MG63 (cell line): ENCODE results near the gene VEGFA. TPM values are rescaled to one million over a fixed set of nuclear protein-coding genes. Genes with fewer than 3 reads are reported as not detected.
A peak's percentile ranks its signal among the peaks of the same experiment; 100 is the strongest.

ENCODE experiments used
- DNase-seq: peaks from one replicate; pipeline ENCODE4 v3.0.0-alpha.2; 2020
- H3K27me3 ChIP-seq: fragments of 250-450 bp; sonication (Bioruptor Pico); 2 replicates; pipeline ENCODE4 v1.5.1; 2020; ENCODE audit warnings: mild to moderate bottlenecking, moderate library complexity
- H3K36me3 ChIP-seq: fragments of 250-450 bp; sonication (Bioruptor Pico); 2 replicates; pipeline ENCODE4 v1.5.1; 2020; ENCODE audit warnings: mild to moderate bottlenecking, moderate library complexity
- H3K4me3 ChIP-seq: fragments of 250-450 bp; sonication (Bioruptor Pico); 2 replicates; pipeline ENCODE4 v1.5.1; 2020; ENCODE audit warnings: mild to moderate bottlenecking, moderate library complexity
- H3K9me3 ChIP-seq: fragments of 250-450 bp; sonication (Bioruptor Pico); 2 replicates; pipeline ENCODE4 v1.5.1; 2020; ENCODE audit warnings: mild to moderate bottlenecking, moderate library complexity
- total RNA-seq: library from RNA; depleted of rRNA; stranded (reverse); fragments of >200 nt; shearing (Covaris generic); gene quantifications from 2 replicates; pipeline ENCODE4 v1.2.3, GENCODE V29; 2014; ENCODE audit warnings: low replicate concordance

VEGFA gene
- total RNA-seq, 1 experiment from 2014 or later: 57.6 TPM

GRCh38 chr6:43746071-43746470 lies 23.9 kb upstream of the VEGFA start:
- Histone ChIP-seq H3K36me3 (no peaks in the 10 kb centered on the region), H3K4me3 (no peak overlapping the region), H3K27me3 (no peaks in the 10 kb centered on the region), H3K9me3 (no peaks in the 10 kb centered on the region)
- DNase-seq: no peak

- Histone ChIP-seq H3K4me3 (no peak overlapping the region), H3K9me3 (no peaks in the 10 kb centered on the region), H3K27me3 (no peaks in the 10 kb centered on the region), H3K36me3 (no peaks in the 10 kb centered on the region)
- DNase-seq: no peak
Measured at GRCh38 chr6:43746613-43747102, 23.4 kb upstream of the VEGFA start.

- Histone ChIP-seq H3K4me3 (no peak overlapping the region), H3K9me3 (no peaks in the 10 kb centered on the region), H3K27me3 (no peaks in the 10 kb centered on the region), H3K36me3 (no peaks in the 10 kb centered on the region)
- DNase-seq: no peak
Measured at GRCh38 chr6:43747784-43748183, 22.2 kb upstream of the VEGFA start.

- DNase-seq: no peak
- no peak overlapping the region for H3K4me3 ChIP-seq
- no peaks in the 10 kb centered on the region for H3K36me3 ChIP-seq
- H3K27me3 ChIP-seq: no peaks in the 10 kb centered on the region
- H3K9me3 ChIP-seq: no peaks in the 10 kb centered on the region
Measured at GRCh38 chr6:43748765-43749164, 21.2 kb upstream of the VEGFA start.

- no peaks in the 10 kb centered on the region for H3K36me3 ChIP-seq
- H3K9me3 ChIP-seq: no peaks in the 10 kb centered on the region
- no peak for DNase-seq
Measured at GRCh38 chr6:43749461-43749860, 20.6 kb upstream of the VEGFA start.

GRCh38 chr6:43750622-43751021 lies 19.4 kb upstream of the VEGFA start:
- Histone ChIP-seq H3K9me3 (no peaks in the 10 kb centered on the region), H3K27me3 (no peaks in the 10 kb centered on the region), H3K36me3 (no peaks in the 10 kb centered on the region), H3K4me3 (no peak overlapping the region)
- DNase-seq: no peak

More at GRCh38 chr6:43749461-43749860, 20.6 kb upstream of the VEGFA start:
- Histone ChIP-seq H3K4me3 (no peak overlapping the region), H3K27me3 (no peaks in the 10 kb centered on the region)

- Histone ChIP-seq H3K27me3 (no peaks in the 10 kb centered on the region), H3K4me3 (no peak overlapping the region), H3K9me3 (no peaks in the 10 kb centered on the region), H3K36me3 (no peaks in the 10 kb centered on the region)
- no peak for DNase-seq
Measured at GRCh38 chr6:43753570-43754183, 16.3 kb upstream of the VEGFA start.

- H3K4me3 ChIP-seq: no peak overlapping the region
- no peaks in the 10 kb centered on the region for H3K36me3 ChIP-seq
- no peaks in the 10 kb centered on the region for H3K27me3 ChIP-seq
- H3K9me3 ChIP-seq: no peaks in the 10 kb centered on the region
- DNase-seq: no peak
Measured at GRCh38 chr6:43757966-43758616, 11.9 kb upstream of the VEGFA start.

- Histone ChIP-seq H3K36me3 (no peaks in the 10 kb centered on the region), H3K27me3 (no peaks in the 10 kb centered on the region), H3K9me3 (no peaks in the 10 kb centered on the region), H3K4me3 (no peak overlapping the region)
- DNase-seq: no peak
Measured at GRCh38 chr6:43758617-43759050, 11.4 kb upstream of the VEGFA start.

- no peak for DNase-seq
- Histone ChIP-seq H3K36me3 (no peaks in the 10 kb centered on the region), H3K4me3 (no peak overlapping the region), H3K9me3 (no peaks in the 10 kb centered on the region), H3K27me3 (no peaks in the 10 kb centered on the region)
Measured at GRCh38 chr6:43759136-43759906, 10.7 kb upstream of the VEGFA start.

- no peak overlapping the region for H3K4me3 ChIP-seq
- no peaks in the 10 kb centered on the region for H3K36me3 ChIP-seq
- DNase-seq: no peak
- H3K27me3 ChIP-seq: no peaks in the 10 kb centered on the region
- no peaks in the 10 kb centered on the region for H3K9me3 ChIP-seq
Measured at GRCh38 chr6:43759907-43760206, 10.2 kb upstream of the VEGFA start.

- H3K9me3 ChIP-seq: no peaks in the 10 kb centered on the region
- no peak overlapping the region for H3K4me3 ChIP-seq
- no peaks in the 10 kb centered on the region for H3K36me3 ChIP-seq
- DNase-seq: no peak
- no peaks in the 10 kb centered on the region for H3K27me3 ChIP-seq
Measured at GRCh38 chr6:43760210-43761168, 9.5 kb upstream of the VEGFA start.

- peak; percentile 71 for DNase-seq
- H3K4me3 ChIP-seq: no peak overlapping the region
- no peaks in the 10 kb centered on the region for H3K36me3 ChIP-seq
- H3K27me3 ChIP-seq: no peaks in the 10 kb centered on the region
- H3K9me3 ChIP-seq: no peaks in the 10 kb centered on the region
Measured at GRCh38 chr6:43761666-43762409, 8.2 kb upstream of the VEGFA start.

- Histone ChIP-seq H3K9me3 (no peaks in the 10 kb centered on the region), H3K36me3 (no peaks in the 10 kb centered on the region), H3K4me3 (no peak overlapping the region), H3K27me3 (no peaks in the 10 kb centered on the region)
- no peak for DNase-seq
Measured at GRCh38 chr6:43762410-43762768, 7.6 kb upstream of the VEGFA start.

- no peaks in the 10 kb centered on the region for H3K9me3 ChIP-seq
- H3K4me3 ChIP-seq: no peak overlapping the region
- no peak for DNase-seq
- no peaks in the 10 kb centered on the region for H3K27me3 ChIP-seq
- no peaks in the 10 kb centered on the region for H3K36me3 ChIP-seq
Measured at GRCh38 chr6:43762966-43763695, 6.9 kb upstream of the VEGFA start.
